ENCODE results near the gene OR2J1.
"Not testable (repeated sequence)": the region's sequence is repeated elsewhere in the genome, so short reads cannot be mapped to it uniquely, and the experiment has no call there.

OR2J1 gene

GRCh38 chr6:29099190-29099589 is at the start of gene OR2J1:
Gene OR2J1 (plus strand): TSS chr6:29099490. CDS start chr6:29100943, 1,453 bp downstream.
- DNase-seq, result no peak

DNA sequence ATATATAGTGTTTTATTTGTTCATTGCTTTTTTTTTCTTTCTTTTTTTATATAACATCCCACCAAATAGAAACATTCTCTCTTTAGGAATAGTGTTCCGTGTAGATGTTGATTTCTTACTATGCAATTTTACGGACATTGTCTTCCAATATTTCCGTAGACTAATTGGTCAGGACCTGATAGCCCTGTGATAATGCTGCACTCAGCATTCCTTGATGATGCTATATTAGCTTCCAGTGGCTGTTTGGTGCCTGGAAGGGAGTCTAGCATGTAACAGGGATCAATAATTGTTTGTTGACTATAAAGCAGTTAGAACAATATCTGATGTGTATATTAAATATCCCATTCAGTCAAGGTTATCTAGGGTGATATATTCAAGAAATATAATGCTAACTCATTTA is 47.6 kb upstream of the OR2J1 start:
- no peak for DNase-seq

GRCh38 chr6:29071831-29072723 is 27.2 kb upstream of the OR2J1 start:
- peak in 1 of 2 donors; percentile 11 for DNase-seq

GRCh38 chr6:29079203-29079602 is 20.1 kb upstream of the OR2J1 start:
- DNase-seq, result no peak

DNA sequence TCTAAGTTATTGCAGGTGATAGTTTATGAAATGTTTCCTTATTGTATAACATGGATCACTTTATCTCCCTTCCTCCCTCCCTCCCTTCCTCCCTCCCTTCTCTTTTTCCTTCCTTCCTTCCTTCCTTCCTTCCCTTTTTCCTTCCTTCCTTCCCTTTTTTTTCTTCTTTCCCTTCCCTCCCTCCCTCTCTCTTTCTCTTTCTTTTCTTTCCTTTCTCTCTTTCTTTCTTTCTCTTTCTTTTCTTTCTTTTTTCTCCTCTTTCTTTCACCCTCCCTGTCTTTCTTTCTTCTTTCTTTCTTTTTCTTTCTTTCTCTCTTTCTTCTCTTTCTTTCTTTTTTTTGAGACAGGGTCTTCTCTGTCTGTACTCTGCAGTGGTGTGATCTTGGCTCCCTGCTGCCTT is 18.0 kb upstream of the OR2J1 start:
- no peak for DNase-seq

DNA sequence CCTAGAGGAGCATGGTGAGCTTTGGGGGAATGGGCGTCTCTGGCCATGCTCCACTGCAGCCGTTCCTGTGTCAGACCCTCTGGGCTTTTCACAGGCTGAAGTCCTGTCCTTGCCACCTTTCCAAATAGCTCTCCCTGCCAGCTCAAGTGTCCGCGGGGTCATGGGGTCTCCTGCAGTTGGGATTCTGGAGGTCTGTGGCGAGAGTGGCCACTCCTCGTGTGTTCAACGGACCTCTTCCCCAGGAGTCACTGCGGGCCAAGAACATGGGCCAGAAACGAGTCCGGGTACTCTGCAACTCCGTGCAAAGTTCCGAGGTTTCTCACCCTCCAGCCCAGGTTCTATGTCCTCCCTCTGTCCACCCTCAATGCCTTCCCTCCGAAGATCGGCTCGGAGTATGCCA is 16.8 kb upstream of the OR2J1 start:
- DNase-seq, result no peak

GRCh38 chr6:29087213-29087612 is 12.1 kb upstream of the OR2J1 start, which contains the start of gene OR2B3:
Gene OR2B3 (minus strand): TSS chr6:29087313. CDS start chr6:29087248, 65 bp downstream.
- no peak for DNase-seq

DNA sequence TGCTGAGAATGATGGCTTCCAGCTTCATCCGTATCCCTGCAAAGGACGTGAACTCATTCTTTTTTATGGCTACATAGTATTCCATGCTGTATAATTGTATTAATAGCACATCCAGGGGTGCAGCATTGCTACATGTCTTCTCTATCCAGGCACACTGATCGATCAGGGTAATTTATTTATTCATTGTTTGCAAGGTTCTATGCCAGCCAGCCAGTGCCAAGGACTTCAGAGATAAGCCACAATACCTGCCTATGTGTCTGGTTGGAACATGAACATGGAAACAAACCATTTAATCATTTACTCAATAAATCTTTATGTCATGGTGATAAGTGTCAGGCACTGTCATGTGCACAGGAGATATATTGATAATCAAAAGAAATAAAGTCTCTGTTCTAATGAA is 6.3 kb upstream of the OR2J1 start:
- no peak for DNase-seq

DNA sequence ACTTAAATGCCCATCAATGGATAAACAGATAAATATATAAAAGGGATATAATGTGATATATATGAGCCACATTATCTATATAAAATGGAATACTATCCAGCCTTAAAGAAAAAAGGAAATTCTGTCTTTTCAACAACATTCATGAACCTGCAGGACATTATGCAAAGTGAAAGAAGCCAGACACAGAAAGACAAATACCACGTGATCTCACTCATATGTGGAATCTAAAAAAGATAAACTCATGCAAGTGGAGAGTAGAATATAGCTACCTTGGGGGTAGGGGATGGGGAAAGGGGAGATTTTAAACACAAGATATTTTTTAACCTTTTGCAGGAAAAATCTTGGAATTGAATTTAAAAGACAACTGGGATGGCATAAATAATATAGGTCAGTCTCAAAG is 1.5 kb upstream of the OR2J1 start:
- no peak for DNase-seq

DNA sequence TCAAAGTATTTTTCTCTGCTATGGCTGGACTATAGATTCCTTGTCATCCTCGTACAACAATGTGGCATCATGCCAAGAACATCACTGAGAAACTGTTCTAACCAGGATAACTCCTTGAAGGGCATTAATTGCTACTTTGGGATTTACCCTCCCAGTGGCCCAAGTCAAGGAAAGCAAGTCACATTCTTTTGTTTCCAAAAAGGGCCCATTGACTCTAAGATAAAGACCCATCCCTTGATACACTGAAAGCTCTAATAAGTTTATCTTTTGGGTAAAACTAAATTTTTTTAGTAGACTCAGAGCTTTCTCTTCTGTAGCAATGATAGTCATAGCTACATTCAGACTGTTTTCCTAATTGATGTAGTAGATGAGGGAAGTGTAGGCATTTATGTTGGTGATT is 8.5 kb downstream of the OR2J1 start, which contains the start of gene OR2J3:
Gene OR2J3, plus strand, starts transcription at position 301 of the 400 bp plus-strand sequence. CDS start 3,833 bp downstream, outside the sequence.
- no peak for DNase-seq

GRCh38 chr6:29112135-29112534 is 12.8 kb downstream of the OR2J1 start:
- DNase-seq, result no peak

GRCh38 chr6:29114964-29115363 is 15.7 kb downstream of the OR2J1 start:
- DNase-seq, result not testable (repeated sequence)

DNA sequence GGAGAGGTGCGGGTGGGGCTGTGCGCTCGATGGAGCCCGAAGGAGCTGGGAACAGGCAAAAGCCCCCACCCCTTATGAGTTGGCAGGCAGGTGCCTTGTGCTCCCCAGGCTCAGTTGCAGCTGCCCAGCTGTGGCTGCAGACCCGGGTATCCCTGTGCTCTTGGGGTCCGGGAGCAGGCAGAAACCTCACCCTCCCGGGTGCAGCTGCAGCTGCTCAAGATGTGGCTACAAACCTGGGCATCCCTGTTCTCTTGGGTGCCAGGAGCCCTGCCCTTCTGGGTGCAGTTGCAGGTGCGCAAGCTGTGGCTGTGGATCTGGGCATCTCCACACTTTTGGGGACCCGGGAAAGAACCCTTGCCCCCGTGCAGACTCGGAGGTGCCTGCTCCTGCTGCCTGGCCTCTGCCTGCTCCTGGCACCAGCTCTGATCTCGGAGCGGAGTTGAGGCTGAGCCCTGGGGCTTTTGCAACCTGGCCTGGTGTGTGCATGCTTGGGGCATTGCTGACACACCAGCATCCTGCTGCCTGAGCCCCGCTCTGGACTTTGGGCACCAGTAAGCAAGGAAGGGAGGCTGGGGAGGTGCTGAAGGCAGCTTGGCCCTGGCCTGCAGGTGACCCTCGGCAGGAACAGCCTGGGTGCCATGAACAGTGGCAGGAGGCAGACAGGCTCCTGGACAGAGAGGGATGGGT is 30.2 kb downstream of the OR2J1 start:
- DNase-seq, result no peak

- no peak for DNase-seq
These were observed 31.4 kb downstream of the OR2J1 start for GRCh38 chr6:29130644-29131043.

- DNase-seq, result no peak
These were observed 32.4 kb downstream of the OR2J1 start for GRCh38 chr6:29131691-29132090.

- DNase-seq, result no peak
These were observed 38.4 kb downstream of the OR2J1 start for GRCh38 chr6:29137724-29138123.

GRCh38 chr6:29141606-29142005 is 42.3 kb downstream of the OR2J1 start:
- DNase-seq, result no peak

DNA sequence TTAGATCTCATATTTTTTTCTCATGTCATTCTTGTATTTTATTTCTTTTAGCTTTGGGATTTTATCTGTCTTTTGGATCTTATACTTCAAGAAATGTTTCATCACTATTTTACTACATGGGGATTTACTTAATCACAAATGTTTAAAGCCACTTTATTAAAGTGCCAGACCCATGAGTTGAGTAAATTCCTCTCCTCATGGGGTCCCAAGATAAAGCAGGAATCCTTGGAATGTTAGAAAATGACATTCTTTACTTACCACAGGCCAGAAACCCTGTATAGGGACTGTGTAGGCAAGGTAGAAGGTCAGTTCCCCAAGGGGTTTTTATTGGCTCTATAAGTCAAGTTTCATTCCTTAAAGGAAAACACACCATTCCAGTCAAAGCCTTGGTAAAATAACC is 43.0 kb downstream of the OR2J1 start:
- DNase-seq, result no peak

- DNase-seq, result no peak
These were observed 46.9 kb downstream of the OR2J1 start for GRCh38 chr6:29146179-29146578.

GRCh38 chr6:29147074-29147473 is 47.8 kb downstream of the OR2J1 start:
- DNase-seq, result no peak

- DNase-seq, result not testable (repeated sequence)
These were observed 50.2 kb downstream of the OR2J1 start for GRCh38 chr6:29149444-29149843.
